Measurements from ENCODE around the gene PTPRM.

- TF ChIP-seq POLR2A (IDR thresholded peaks at IDR 0.05; ENCODE audit: extremely low read depth, insufficient read length), result no peak
- no peak for TF ChIP-seq CTCF (IDR thresholded peaks at IDR 0.05; ENCODE audit: low read depth, low read length)
Measured at GRCh38 chr18:8290913-8291312, 723.8 kb downstream of the PTPRM start.
